Forelimb muscle (tissue), 1 donor: Measurements from ENCODE around the gene FAN1. TPM values are rescaled to one million over a fixed set of nuclear protein-coding genes. Genes with fewer than 3 reads are reported as not detected.

Source experiments
- polyA plus RNA-seq: library from polyadenylated mRNA; unstranded; fragments of 120-200 nt; gene quantifications from one replicate; pipeline ENCODE4 v1.2.1, GENCODE V29; 2013; ENCODE audit not compliant: insufficient read length

The FAN1 gene
- polyA plus RNA-seq, 1 donor, result 23.7 TPM

Other genes with a start within 250 kb of the FAN1 start
- 18.9 TPM for gene MTMR10, start 87.7 kb downstream of the FAN1 start, polyA plus RNA-seq
- gene TRPM1, start 197.8 kb downstream of the FAN1 start, polyA plus RNA-seq, result not detected